ENCODE measurements around the gene RENBP. TPM values are rescaled to one million over a fixed set of nuclear protein-coding genes. Genes with fewer than 3 reads are reported as not detected.

Gene RENBP
- total RNA-seq, 2 experiments from 2014 or later = 8.6 to 9.3 TPM

GRCh38 chrX:153948847-153949805 is 4.7 kb upstream of the RENBP start:
- no peaks in the 10 kb centered on the region for H3K27me3 ChIP-seq (ENCODE audit: control insufficient read depth in 1 of 2, insufficient read depth in 2 of 2, low read length in 2 of 2)
- Mint-ChIP-seq H3K4me1 (ENCODE audit: low read depth) (peaks cover 15% of the 10 kb centered on the region), H3K27me3 (no peaks in the 10 kb centered on the region), H3K27ac (no peak overlapping the region), H3K36me3 (ENCODE audit: low read depth) (peaks cover 36% of the 10 kb centered on the region), H3K9me3 (no peaks in the 10 kb centered on the region), H3K4me3 (no peak overlapping the region)
- peaks cover 40% of the 10 kb centered on the region for H3K4me1 ChIP-seq (ENCODE audit: insufficient read depth, low read length)
- H3K36me3 ChIP-seq (ENCODE audit: insufficient read depth, low read length) = peaks cover 51% of the 10 kb centered on the region
- intact Hi-C loops (cut with DNase I, micrococcal nuclease) = loop anchor here (5.0 to 10.0 kb wide), 2 partner anchors 992 to 994 kb away; no protein-coding TSS in a partner anchor
- H3K4me3 ChIP-seq (ENCODE audit: low read length) = no peak overlapping the region
- ChIA-PET CTCF (interaction anchor here (0.6 to 3.8 kb wide), 2 partner anchors 23 to 38 kb away, joined by 3 to 101 read pairs; partner anchors contain the start of gene ARHGAP4), POLR2A (interaction anchor here (1.1 to 10.3 kb wide), 3 partner anchors 20 to 158 kb away, joined by 3 to 196 read pairs (median 5); partner anchors contain the start of gene ARHGAP4)
- H3K27ac ChIP-seq (ENCODE audit: low read depth in 1 of 2, low read length in 2 of 2) = no peak overlapping the region
- no peaks in the 10 kb centered on the region for H3K9me3 ChIP-seq (ENCODE audit: control insufficient read depth in 1 of 2, insufficient read depth in 1 of 2, low read length in 2 of 2)
- no peak for TF ChIP-seq CTCF (IDR thresholded peaks at IDR 0.05)
- ATAC-seq (ENCODE audit: poor library complexity) (no peak), DNase-seq (peak in 1 of 14 experiments; percentile 25)

DNA sequence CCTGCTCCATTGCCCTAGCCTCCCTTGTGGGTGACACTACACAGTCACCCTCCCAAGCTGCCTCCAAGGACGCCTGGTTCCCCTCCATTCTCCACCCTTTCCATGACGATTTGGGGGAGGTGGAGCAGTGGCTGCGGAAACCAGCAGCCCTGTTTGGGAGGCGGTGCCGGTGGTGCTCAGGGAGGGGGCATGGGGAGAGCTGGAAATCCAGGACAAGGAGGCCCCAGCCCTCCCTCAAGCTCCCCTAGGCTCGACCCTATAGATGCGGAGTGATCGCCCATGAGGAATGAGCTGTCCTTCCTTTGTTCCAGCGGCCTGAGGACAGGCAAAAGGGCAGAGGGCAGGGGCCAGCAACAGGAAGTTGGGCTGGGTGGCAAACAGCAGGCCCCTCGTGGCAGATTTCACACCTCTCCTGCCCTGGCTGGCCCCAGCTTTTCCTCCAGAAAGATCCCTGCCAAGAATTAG is 3.6 kb upstream of the RENBP start:
- Mint-ChIP-seq H3K27ac (no peak overlapping the region), H3K36me3 (ENCODE audit: low read depth) (peaks cover 29% of the 10 kb centered on the region), H3K4me3 (no peak overlapping the region), H3K27me3 (no peaks in the 10 kb centered on the region), H3K9me3 (no peaks in the 10 kb centered on the region), H3K4me1 (ENCODE audit: low read depth) (peaks cover 10% of the 10 kb centered on the region)
- no peak overlapping the region for H3K4me3 ChIP-seq (ENCODE audit: low read length)
- ATAC-seq (ENCODE audit: poor library complexity) (no peak), DNase-seq (no peak)
- peaks cover 43% of the 10 kb centered on the region for H3K36me3 ChIP-seq (ENCODE audit: insufficient read depth, low read length)
- POLR2A ChIA-PET = interaction anchor here (1.2 to 10.3 kb wide), 2 partner anchors 22 to 23 kb away, joined by 6 to 196 read pairs; partner anchors contain the start of genes ARHGAP4 and HCFC1
- no peak overlapping the region for H3K27ac ChIP-seq (ENCODE audit: low read depth in 1 of 2, low read length in 2 of 2)
- CTCF ChIA-PET = interaction anchor here (3.8 kb wide), 1 partner anchor 22 kb away, joined by 101 read pairs; the partner anchor contains the start of gene ARHGAP4
- peaks cover 43% of the 10 kb centered on the region for H3K4me1 ChIP-seq (ENCODE audit: insufficient read depth, low read length)
- no peaks in the 10 kb centered on the region for H3K27me3 ChIP-seq (ENCODE audit: control insufficient read depth in 1 of 2, insufficient read depth in 2 of 2, low read length in 2 of 2)
- H3K9me3 ChIP-seq (ENCODE audit: control insufficient read depth in 1 of 2, insufficient read depth in 1 of 2, low read length in 2 of 2) = no peaks in the 10 kb centered on the region
- TF ChIP-seq CTCF (IDR thresholded peaks at IDR 0.05) = no peak
- intact Hi-C loops (cut with DNase I, micrococcal nuclease) = loop anchor here (5.0 to 10.0 kb wide), 2 partner anchors 991 to 993 kb away; no protein-coding TSS in a partner anchor

- Histone ChIP-seq H3K27ac (ENCODE audit: low read depth in 1 of 2, low read length in 2 of 2) (no peak overlapping the region), H3K9me3 (ENCODE audit: control insufficient read depth in 1 of 2, insufficient read depth in 1 of 2, low read length in 2 of 2) (no peaks in the 10 kb centered on the region), H3K27me3 (ENCODE audit: control insufficient read depth in 1 of 2, insufficient read depth in 2 of 2, low read length in 2 of 2) (no peaks in the 10 kb centered on the region), H3K4me1 (ENCODE audit: insufficient read depth, low read length) (peaks cover 47% of the 10 kb centered on the region), H3K4me3 (ENCODE audit: low read length) (no peak overlapping the region), H3K36me3 (ENCODE audit: insufficient read depth, low read length) (peaks cover 35% of the 10 kb centered on the region)
- peak overlapping the region; percentile 57 for H3K27ac Mint-ChIP-seq
- peaks cover 24% of the 10 kb centered on the region for H3K36me3 Mint-ChIP-seq (ENCODE audit: low read depth)
- ChIA-PET CTCF (interaction anchor here (0.6 to 3.8 kb wide), 15 partner anchors 10 to 183 kb away, joined by 3 to 101 read pairs (median 4); partner anchors contain the start of genes ARHGAP4, HCFC1, NAA10 and PLXNB3), POLR2A (interaction anchor here (0.5 to 10.3 kb wide), 7 partner anchors 13 to 145 kb away, joined by 3 to 196 read pairs (median 5); partner anchors contain the start of genes ARHGAP4, HCFC1 and NAA10)
- no peaks in the 10 kb centered on the region for H3K9me3 Mint-ChIP-seq
- intact Hi-C loops (cut with DNase I, micrococcal nuclease) = loop anchor here (1.0 to 10.0 kb wide), 5 partner anchors 22 to 992 kb away; partner anchors contain the start of gene PLXNB3 (in 1 of the 2)
- peak overlapping the region; percentile 39 for H3K4me3 Mint-ChIP-seq
- peak; percentile 89 for ATAC-seq (ENCODE audit: poor library complexity)
- H3K4me1 Mint-ChIP-seq (ENCODE audit: low read depth) = peaks cover 10% of the 10 kb centered on the region
- DNase-seq = peak; percentile 62 to 89 (median 74)
- peak; percentile 84 for TF ChIP-seq CTCF (IDR thresholded peaks at IDR 0.05)
- H3K27me3 Mint-ChIP-seq = no peaks in the 10 kb centered on the region
These were observed 2.7 kb upstream of the RENBP start for GRCh38 chrX:153947009-153947769.

All from CD4-positive, alpha-beta T cell (primary cell).